Measurements from ENCODE around the gene SESN3.
"Not testable (repeated sequence)": the region's sequence is repeated elsewhere in the genome, so short reads cannot be mapped to it uniquely, and the experiment has no call there.

The SESN3 gene

DNA sequence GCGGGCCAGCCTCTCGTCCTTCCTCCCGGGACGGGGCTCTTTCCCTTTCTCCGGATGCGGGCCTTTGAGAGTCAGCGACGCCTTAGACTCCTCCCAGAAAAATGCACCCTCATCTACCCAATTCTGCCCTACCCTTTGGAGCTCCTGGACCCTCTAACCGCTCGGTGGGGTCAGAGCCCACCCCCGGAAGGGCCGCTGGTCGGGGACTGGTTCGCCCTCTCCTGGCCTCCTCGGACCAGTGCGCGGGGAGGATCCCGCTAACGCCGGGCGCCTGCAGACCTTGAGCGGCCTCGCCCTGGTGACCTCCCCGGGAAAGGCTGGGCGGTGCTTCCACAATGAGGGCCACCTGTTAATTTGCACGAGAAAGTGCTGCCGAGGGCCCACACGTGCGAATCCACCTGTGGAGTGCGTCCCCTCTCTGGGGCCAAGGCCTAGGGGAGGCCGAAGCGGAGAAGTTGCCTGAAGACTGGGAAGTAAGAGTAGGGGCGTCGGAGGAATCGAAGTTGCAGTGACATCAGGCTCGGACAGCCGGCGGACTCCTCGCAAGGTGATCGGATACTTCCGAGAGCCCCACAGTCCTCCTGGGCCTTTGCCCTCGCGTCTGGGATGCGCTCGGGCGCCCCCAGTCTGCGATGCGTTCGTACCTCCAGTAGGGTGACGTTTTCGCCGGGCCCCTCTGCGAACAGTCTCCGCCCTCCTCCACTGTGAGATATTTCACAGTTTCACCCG is 79.9 kb downstream of the SESN3 start:
- DNase-seq = peak; percentile 85

DNA sequence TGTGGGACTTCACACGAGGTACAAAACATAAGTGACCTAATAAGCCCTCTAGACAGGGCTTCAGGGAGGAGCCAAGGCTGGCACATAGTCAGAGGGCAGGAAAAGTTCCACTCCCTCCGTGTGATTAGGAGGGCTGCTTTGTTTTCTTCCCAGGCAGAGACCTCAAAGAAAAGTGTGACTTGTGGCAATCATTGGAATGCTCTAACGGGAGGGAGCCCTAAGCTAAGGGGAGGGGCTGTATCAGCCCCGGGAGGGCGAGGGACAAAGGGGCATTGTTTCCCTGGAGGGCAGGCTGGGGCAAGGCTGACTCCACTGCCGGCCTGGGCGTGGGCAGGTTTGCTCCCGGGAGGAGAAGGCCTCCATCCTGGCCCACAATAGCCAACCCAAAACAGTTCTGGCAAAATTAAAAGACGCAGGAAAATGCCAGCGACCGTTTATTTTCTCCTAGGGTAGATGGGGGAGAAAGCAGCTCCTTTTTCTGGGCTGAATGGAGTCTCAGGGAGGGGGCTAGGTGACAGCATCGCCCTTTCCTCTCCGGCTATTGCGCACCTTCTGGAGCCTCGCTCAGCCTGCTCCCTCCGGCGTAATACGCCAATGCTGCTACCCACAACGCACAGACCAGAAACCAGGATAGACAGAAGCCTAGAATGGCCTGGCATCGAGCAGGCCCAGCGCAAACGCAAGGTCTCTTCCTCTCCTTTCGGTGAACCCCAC is 81.2 kb downstream of the SESN3 start:
- DNase-seq = no peak

DNA sequence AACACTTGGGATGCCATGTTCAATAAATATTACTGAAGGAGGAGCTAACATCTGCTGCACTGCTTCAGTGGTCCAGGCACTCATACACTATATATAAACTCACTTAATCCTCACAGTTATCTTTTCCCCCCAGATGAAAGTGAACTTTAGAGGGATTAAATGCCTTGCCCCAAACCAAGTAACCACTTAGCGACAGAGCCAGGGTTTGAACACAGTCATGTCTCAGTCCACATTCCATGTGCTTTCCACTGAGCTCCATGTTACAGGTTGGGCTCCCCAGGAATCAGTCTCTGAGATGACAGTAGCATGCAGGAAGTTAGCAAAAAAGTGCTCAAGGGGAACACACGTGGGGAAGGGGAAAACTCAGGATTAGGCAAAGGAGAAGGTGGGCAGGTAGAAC is 82.1 kb downstream of the SESN3 start:
- DNase-seq = no peak

DNA sequence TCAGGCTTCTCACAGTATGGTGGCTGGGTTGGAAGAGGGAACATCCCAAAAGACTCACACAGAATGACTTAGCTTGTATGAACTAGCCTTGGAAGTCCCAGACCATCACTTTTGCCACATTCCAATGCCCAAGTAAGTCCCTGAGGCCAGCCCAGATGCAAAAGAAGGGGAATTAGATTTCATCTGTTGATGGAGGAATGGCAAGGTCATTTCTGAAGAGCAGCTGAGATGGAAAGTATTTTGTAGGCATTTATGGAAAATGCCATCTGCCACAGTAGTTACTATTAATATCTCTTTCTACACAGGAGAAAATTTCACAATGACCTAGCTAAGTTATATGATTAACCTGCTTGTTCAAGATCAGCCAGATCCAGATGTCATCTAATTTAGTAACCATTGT is 82.6 kb downstream of the SESN3 start:
- no peak for DNase-seq

DNA sequence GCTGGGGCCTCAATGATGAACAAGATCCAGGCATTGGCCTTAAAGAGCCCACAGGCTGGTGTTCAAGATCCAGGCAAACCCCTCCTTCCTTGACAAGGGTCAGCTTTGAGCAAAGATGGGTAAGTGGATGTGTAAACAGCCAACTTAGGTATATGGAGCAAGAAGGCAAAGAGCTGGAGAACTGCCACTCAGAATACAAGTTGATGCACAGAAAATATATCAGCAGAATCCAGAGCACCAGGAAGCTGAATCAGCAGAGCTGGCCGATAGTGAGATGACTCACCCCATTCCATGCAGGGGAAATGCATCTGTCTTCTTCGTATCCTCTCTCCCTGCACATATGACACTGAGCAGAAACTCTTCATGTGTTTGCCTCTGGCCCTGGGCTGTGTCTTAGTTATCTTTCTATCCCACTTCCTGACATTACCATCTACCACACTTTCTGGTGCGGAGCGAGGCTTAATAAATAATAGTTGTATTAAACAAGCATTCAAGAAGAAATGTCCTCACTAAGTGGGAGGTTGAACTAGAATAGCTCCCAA is 83.6 kb downstream of the SESN3 start:
- DNase-seq = peak; percentile 79

DNA sequence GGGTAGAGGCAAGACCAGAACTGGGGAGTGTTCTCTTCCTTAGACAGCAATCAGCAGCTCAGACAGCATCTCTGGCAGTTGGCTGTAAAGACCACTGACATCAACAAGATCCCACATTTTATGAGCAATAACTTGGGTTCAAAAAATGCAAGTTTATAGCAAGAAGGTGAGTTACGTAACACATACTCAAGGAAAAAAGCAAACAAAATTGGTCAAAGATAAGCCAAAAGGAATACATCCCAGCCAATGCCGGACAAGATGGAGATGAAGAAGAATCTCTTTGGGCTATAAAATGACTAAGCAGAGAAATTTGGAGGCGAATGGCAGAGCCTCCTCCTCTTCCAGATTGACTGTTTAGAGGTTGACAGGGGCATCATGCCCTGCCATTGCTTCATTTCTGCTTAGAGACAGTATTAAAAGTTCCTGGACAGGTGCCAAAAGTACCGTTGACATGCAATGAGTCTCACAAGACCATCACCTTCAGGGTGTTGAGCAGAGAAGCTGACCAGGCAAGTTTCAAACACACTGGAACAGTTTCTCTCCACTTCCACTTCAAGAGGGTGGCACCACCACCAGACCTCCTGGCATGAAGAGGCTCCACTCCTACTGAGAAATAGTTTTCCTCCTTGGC is 85.5 kb downstream of the SESN3 start:
- DNase-seq = no peak

DNA sequence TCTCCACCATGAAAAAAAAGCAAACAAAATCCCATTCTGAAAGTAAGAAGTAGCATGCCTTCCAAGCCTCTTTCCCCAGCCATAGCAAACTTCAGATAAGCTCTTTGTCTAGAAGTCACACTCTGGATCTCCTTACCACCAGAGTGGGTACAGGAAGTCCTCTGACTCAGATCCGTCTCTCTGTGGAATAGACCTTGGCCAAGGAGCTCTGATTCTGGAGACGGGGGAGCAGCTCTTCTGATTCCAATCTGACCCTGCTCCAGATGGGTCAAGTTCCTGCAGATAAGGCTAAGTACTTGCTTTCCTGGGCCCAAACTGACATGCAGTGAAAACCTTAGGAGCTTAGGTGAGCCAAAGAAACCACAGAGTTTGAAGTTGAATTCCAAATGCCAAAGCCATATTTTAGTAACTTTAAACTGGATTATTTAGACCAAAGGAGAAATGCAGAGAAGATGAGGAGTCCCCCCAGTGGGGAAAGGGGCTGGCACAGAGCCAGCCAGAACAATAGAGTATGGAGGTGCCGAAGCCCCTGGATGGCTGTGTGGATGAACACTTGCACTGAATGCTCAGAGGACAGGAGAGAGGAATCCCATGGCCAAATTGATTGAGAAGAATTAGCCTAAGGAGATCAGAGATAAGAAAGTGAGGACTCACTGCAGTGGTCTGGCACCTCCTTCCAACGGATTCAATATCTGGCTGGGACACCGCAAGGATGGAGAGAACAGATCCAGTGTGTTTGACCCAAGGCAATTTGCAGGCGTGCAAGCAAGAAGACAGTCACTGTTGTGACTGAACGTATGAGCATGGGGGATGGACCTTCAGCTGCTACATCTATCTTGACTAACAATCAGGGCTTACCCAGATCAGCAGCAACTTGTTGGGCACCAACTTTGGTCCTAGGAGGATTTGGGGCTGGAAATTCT is 86.4 kb downstream of the SESN3 start:
- DNase-seq = no peak

DNA sequence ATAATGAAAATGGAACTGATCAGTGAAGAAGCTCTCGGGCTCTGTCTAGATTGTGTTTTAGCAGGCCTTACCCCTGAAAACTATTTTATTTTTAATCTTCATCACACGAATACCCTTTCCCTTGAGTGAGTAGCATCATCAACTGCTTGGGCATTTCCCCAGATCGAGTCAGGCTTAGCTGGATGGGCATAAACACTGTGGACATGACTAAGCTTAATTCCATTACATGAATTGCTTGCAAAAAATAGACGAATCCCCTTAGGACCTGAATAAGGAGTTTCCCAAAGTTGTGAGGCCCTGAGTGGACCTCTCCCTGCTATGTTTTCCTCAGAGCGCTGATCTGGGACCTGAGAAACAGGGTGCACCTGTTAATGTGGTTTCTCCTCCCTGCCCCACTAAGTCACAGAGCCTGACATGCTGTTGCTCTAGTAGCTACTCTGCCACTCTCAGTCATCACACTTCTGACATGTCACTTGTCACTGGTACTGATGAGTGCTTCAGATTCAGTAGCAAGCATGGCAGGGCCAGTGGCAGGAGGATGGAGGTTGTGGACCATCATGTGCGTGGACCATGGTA is 87.8 kb downstream of the SESN3 start:
- DNase-seq = peak; percentile 12

DNA sequence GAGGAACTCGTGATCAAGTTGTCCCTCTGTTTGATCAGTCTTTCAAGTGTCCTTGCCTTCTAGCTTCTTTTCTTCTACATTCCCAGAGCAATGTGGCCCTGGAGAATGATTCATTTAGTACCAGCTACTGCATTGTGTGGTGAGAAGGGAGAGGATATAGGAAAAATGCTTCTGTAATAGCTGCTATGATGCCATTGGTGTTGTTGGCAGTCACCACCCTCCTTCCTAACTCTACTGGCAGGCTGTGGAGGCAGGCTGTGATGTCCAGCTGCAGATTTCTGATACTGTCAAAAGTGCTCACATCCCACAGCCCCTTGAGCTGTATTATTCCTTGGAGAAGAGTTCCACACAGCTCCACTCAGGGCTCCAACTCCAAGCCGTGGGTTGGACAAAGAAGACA is 88.6 kb downstream of the SESN3 start:
- no peak for DNase-seq

DNA sequence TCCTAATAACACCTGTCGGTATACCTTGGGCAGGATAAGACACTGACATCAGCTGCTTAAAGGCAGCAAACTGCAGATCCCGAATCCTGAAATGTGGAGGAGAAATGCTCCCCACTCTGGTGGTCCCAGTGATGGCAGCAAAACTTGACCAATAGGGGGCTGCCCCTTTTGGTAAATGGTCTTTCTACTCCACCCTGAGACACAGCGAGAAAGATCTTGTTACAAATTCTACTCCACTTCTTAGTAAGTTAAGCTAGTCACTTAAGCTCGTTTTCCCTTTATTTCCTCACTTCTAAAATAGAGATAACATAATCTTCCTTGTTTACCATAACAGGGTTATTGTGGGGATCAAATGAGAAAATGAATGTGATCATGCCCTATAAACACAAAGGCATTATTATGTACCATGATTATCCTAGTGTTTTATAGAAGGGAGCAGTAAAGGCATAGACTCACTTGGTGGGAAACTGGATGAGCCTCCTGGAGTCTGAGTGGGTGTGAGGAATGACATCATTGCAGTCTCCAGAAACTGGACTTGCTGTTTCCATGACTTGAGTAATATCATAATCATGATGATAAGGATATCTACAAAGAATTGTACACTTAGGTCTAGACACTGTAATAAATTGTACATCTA is 90.5 kb downstream of the SESN3 start:
- DNase-seq = no peak

DNA sequence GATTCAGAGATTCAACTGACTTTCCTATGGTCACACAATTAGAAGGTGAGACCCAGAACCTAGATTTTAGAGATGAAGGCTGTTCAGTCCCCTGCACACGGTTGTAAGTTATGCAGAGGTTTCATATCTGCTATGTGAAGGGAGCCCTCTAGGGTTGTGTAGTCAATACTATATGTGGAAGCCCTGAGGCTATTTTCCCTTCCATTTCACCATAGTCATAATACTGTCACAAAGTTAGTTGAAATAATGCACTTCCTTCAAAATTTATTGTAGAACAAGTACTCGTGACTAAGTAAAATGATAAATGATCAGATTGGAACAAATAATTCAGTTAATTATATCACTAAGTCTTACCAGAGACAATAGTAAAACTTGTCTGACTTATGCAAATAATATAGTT is 92.6 kb downstream of the SESN3 start:
- DNase-seq = no peak

DNA sequence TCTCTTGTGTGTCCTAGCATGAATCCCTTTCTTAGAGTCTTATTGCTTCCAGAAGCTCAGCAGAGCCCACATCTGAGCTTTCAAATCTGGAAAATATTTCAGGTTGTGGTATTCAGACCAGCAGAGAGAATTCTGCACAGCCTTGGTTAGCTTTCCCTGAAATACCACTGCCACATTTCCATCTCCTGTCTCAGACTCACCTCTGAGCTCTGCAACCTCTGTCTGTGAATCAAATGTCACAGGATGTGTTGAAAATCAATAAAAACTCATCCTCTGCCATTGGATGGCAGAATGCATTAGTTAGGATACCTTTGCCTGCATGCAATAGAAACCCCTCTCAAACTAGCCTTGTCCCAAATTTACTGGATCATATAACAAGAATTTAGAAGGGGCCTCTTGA is 93.7 kb downstream of the SESN3 start:
- DNase-seq = no peak

DNA sequence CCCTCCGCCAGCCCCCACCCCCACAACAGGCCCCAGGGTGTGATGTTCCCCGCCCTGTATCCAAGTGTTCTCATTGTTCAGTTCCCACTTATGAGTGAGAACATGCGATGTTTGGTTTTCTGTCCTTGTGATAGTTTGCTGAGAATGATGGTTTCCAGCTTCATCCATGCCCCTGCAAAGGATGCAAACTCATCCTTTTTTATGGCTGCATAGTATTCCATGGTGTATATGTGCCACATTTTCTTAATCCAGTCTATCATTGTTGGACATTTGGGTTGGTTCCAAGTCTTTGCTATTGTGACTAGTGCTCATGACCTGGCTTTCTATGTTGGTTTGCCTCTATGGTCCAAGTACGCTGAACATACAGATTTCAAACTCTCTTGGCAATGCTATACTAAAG is 94.3 kb downstream of the SESN3 start:
- not testable (repeated sequence) for DNase-seq

DNA sequence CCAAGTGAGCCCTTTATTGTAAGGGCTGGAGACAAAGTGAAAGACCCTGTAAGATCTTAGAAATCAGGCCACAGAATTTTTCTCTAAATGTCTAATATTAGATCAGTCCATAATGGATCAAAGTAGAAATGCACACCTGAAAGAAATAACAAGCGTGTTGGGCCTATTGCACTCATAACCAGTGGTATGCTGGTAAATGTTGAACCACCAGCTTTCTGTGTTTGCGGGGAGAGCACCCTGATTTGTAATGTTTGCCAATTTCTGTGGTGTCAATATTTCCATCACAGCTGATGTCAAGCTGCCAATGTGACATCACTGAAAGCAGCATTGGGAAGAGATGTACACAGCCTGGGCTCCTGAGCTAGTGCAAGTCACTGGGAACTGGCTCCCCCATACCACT is 95.1 kb downstream of the SESN3 start:
- no peak for DNase-seq

DNA sequence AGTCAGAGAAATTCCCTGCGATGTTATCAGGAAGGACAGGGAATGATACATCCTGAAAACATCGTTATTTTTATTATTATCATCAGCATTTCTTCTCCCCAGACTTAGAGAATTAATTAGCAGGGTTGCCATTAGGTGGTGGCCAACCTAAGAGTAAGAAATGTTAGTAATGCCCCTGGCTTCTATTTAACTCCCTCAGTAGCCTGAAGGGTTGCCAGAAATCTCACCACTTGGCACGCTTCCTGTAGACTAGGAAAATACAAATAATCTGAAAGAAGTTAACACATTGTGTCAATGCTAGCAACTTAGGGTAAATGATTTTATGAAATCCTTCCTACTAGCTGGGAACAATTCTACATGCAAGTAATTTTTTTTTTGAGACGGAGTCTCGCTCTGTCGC is 95.8 kb downstream of the SESN3 start:
- DNase-seq = no peak

DNA sequence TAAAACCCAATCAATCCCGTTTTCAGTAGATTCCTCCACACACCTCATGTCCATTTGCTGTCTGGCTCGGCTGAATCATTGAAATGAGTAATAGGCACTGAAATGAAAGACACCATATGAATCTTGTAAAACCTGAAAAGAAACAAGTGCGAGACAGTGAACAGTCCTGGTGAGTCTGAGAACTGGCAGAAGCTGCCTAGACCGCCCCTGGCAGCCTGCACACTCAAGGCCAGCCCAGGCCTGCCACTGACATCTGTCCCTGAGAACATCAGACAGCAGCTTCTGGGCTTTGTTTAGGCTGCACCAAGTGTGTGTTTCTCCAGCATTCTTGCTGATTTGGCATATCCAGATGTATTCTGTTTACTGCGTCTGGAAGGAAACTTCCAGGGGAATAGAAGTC is 96.5 kb downstream of the SESN3 start:
- peak; percentile 49 for DNase-seq

DNA sequence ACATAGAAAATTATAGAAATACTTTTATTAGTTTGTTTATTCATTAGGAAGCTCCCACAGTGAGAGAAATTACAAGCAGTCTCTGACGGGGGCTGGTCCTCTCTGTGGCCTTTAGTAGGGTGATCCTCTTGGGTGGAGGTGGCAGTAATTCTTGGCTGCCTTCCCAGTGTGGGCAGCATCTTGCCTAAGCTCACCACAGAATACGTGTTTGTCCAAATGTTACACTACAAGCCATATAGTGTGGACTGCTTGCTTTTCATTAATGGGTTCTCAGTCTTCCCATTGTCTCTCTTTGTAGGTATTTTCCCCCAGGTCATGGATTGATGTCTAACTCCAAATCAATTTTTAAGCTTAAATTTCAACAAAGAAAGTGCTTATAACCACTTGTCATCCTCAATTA is 98.0 kb downstream of the SESN3 start:
- DNase-seq = no peak

DNA sequence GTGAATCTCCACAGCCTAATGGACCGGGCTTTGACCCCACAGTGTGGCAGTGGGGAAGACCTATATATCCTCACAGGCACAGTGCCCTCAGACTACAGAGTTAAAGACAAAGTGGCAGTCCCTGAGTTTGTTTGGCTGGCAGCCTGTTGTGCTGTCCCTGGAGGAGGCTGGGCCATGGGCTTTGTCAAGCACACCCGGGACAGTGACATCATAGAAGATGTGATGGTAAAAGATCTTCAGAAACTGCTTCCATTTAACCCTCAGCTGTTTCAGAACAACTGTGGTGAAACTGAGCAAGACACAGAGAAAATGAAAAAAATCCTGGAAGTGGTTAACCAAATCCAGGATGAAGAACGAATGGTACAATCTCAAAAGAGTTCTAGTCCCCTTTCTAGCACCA is 102.4 kb downstream of the SESN3 start:
- no peak for DNase-seq

DNA sequence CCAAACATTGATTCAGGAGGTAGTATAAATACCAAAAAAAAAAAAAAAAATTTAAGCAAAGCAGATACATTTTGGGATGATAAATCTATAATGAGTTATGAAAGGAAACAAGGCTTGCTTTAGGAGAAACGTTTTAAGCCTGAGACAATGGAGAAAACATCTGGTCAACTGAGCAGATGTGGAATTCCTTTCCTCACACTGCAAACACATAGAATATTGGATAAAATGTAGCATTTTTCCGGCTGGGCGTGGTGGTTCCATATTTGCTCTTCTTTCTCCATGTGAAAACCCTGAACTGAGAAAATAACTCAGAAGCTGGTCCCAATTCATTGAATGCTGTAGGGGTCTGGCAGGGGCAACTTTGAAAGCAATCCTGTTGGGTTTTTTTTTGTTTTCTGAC is 107.4 kb downstream of the SESN3 start:
- no peak for DNase-seq

DNA sequence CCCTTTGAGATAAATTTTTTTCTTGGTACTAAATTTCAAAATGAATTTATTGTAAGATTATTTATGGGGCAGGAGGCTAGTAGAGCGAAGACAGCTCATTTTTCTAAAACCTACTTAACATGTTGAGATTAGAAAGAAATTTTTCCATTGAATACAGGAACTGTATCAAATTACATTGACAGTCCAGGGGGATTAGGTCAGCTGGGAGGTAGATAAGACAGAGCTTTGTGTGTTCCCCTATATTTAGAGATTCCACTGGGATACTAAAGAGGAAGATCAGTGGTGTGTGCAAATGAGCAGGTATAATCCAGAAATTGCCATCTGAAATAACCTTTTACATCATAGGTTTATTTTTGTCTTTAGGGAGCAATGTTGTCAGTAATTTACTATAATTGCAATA is 109.3 kb downstream of the SESN3 start:
- no peak for DNase-seq

DNA sequence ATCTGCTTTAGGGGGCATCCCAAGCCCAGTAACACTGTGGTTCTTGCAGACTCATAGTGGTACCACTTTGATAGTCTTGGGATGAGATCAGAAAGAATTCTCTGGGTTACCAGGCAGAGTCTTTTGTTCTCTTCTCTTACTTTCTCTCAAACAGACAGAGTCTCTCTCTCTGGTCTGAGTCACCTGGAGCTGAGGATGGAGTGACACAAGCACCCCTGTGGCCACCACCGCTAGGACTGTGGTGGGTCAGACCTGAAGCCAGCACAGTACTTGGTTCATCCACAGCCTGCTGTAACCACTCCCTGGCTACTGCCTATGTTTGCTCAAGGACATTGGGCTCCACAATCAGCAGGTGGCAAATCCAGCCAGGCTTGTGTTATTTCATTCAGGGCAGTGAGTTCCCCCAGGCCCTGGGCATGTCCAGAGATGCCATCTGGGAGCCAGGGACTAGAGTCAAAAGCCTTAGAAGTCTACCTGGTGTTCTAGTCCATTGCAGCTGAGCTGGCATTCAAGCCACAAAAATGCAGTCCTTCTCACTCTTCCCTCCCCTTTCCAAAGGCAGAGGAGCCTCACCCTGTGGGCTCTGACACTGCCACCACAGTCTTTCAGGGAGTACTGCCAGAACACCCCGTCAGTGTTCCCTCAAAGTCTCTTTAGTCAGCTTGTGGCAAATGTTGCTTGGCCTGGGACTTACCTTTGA is 111.5 kb downstream of the SESN3 start:
- DNase-seq = no peak
